Measurements from ENCODE around the gene SCN3A. TPM values are rescaled to one million over a fixed set of nuclear protein-coding genes. Genes with fewer than 3 reads are reported as not detected.

Gene SCN3A
- total and polyA plus RNA-seq, 2 of the 13 experiments (the other 11 are each of a cell fraction or from before 2014, with no cell fraction given), result not detected

- intact Hi-C loops (cut with micrococcal nuclease; ENCODE audit: unreplicated experiment), result no loop called here
These were observed 37.1 kb upstream of the SCN3A start for GRCh38 chr2:165240916-165241315.

More at GRCh38 chr2:165240916-165241315, 37.1 kb upstream of the SCN3A start:
- Histone ChIP-seq H4K20me1 (ENCODE audit: insufficient read depth, low read length) (no peaks in the 10 kb centered on the region), H3K36me3 (replicated peaks in 1 of 2; ENCODE audit: control insufficient read depth in 1 of 2, insufficient read depth in 2 of 2, low read length in 2 of 2) (no peaks in the 10 kb centered on the region), H3K27me3 (ENCODE audit: control insufficient read depth in 1 of 2, insufficient read depth in 2 of 2, low read length in 2 of 2) (no peaks in the 10 kb centered on the region), H3K27ac (ENCODE audit: extremely low read length, insufficient read depth, low read length) (no peak overlapping the region), H2AFZ (ENCODE audit: low read length) (no peak overlapping the region), H3K4me1 (ENCODE audit: insufficient read depth, low read length) (no peaks in the 10 kb centered on the region), H3K9ac (ENCODE audit: insufficient read depth, low read depth, low read length) (no peak overlapping the region), H3K9me3 (ENCODE audit: low read length) (no peaks in the 10 kb centered on the region), H3K79me2 (ENCODE audit: insufficient read depth, low read length) (no peaks in the 10 kb centered on the region), H3K4me3 (replicated peaks in 1 of 3; ENCODE audit: insufficient read depth in 1 of 3, low read depth in 2 of 3, low read length in 3 of 3) (no peak overlapping the region), H3K4me2 (ENCODE audit: low read depth, low read length) (no peak overlapping the region)
- FAIRE-seq, result no peak
- ChIA-PET CTCF (ENCODE audit: low intra/inter-chr PET ratio, low total read pairs) (no interaction called here), POLR2A (no interaction called here)
- WGBS (ENCODE audit: low lambda C conversion rate), result 6% methylated on average over 2 of the region's 2 CpGs
- in situ Hi-C loops (cut with HindIII; ENCODE audit: extremely low pct_ligation_motif_present, low pct_unique_long_range_greater_than_20kb), result no loop called here
- no peak for TF ChIP-seq SOX5 (CRISPR knock-in tag; IDR thresholded peaks at IDR 0.05; ENCODE audit: borderline replicate concordance)
- TF ChIP-seq ZUFSP (CRISPR knock-in tag; IDR thresholded peaks at IDR 0.05; ENCODE audit: borderline replicate concordance), result no peak
- no peak for TF ChIP-seq ZNF646 (CRISPR knock-in tag; IDR thresholded peaks at IDR 0.05)
- TF ChIP-seq IRX3 (CRISPR knock-in tag; IDR thresholded peaks at IDR 0.05; ENCODE audit: borderline replicate concordance, low read depth), result no peak
- no peak for TF ChIP-seq PCBP1 (IDR thresholded peaks at IDR 0.05; ENCODE audit: borderline replicate concordance, low read depth, low read length)
- no peak for TF ChIP-seq PCBP2 (optimal IDR thresholded peaks at IDR 0.05; ENCODE audit: low read depth, low read length, poor library complexity, severe bottlenecking)
- TF ChIP-seq TCF7L2 (IDR thresholded peaks at IDR 0.05; ENCODE audit: low read depth, low read length), result no peak
- no peak for DNase-seq (ENCODE audit: low spot score)
- no TSS peak for BruUV-seq (replicated peaks)
- no peak for ATAC-seq

Data from HepG2 (cell line).